Neuronal stem cell (in vitro differentiated cells): ENCODE measurements around the gene HPS5. TPM values are rescaled to one million over a fixed set of nuclear protein-coding genes. Genes with fewer than 3 reads are reported as not detected.

Experiments used
- DNase-seq: peaks from one replicate; pipeline ENCODE4 v3.0.0-alpha.2; 2013; ENCODE audit warnings: low spot score
- H2AFZ ChIP-seq: one replicate; pipeline ENCODE4 v1.6.1; 2013; ENCODE audit warnings: mild to moderate bottlenecking, low read length, inconsistent platforms
- H2AK5ac ChIP-seq: 2 replicates; pipeline ENCODE4 v1.6.1; 2013; ENCODE audit warnings: low read depth, mild to moderate bottlenecking, inconsistent platforms, low read length, moderate library complexity, mixed read lengths
- H2BK120ac ChIP-seq: 2 replicates; pipeline ENCODE4 v1.6.1; 2013; ENCODE audit warnings: low read depth, mild to moderate bottlenecking, inconsistent platforms, low read length, moderate library complexity, mixed read lengths
- H2BK12ac ChIP-seq: one replicate; pipeline ENCODE4 v1.6.1; 2013; ENCODE audit warnings: low read length, inconsistent platforms
- H2BK15ac ChIP-seq: 2 replicates; pipeline ENCODE4 v1.6.1; 2013; ENCODE audit warnings: mild to moderate bottlenecking, low read length, inconsistent platforms, mixed read lengths
- H2BK5ac ChIP-seq: one replicate; pipeline ENCODE4 v1.6.1; 2013; ENCODE audit warnings: inconsistent platforms, mild to moderate bottlenecking, low read length, moderate library complexity
- H3K14ac ChIP-seq: one replicate; pipeline ENCODE4 v1.6.1; 2013; ENCODE audit warnings: low read length, inconsistent platforms
- H3K18ac ChIP-seq: 2 replicates; pipeline ENCODE4 v1.6.1; 2013; ENCODE audit warnings: low read length, inconsistent platforms
- H3K23ac ChIP-seq: 2 replicates; pipeline ENCODE4 v1.6.1; 2013; ENCODE audit warnings: low read depth, mild to moderate bottlenecking, mixed read lengths, low read length, inconsistent platforms; ENCODE audit not compliant: poor library complexity
- H3K27ac ChIP-seq: replicated peaks from 3 replicates; pipeline ENCODE4 v1.5.1; 2013; ENCODE audit warnings: low read length, inconsistent platforms
- H3K27me3 ChIP-seq, 3 experiments: 2 replicates each; pipeline ENCODE4 v1.6.1; 2013; ENCODE audit warnings: low read length in 3 of 3, mild to moderate bottlenecking in 2 of 3, inconsistent platforms in 1 of 3, low read depth in 1 of 3, mixed read lengths in 1 of 3, moderate library complexity in 1 of 3; ENCODE audit not compliant: control insufficient read depth in 3 of 3, insufficient read depth in 3 of 3
- H3K36me3 ChIP-seq, 2 donors: replicated peaks in 1 of 2; 2 replicates each; pipeline ENCODE4 v1.6.1; 2013; ENCODE audit warnings: low read length in 2 of 2; ENCODE audit not compliant: control insufficient read depth in 2 of 2, insufficient read depth in 2 of 2
- H3K4ac ChIP-seq: 2 replicates; pipeline ENCODE4 v1.6.1; 2013; ENCODE audit warnings: inconsistent platforms, mild to moderate bottlenecking, low read length, moderate library complexity
- H3K4me1 ChIP-seq, 2 donors: 1 replicate in 1 of 2; 2 replicates in 1 of 2; pipeline ENCODE4 v1.6.1; 2013; ENCODE audit warnings: low read length in 2 of 2, low read depth in 1 of 2; ENCODE audit not compliant: control insufficient read depth in 2 of 2, insufficient read depth in 1 of 2
- H3K4me2 ChIP-seq: one replicate; pipeline ENCODE4 v1.6.1; 2013; ENCODE audit warnings: mild to moderate bottlenecking, low read length, inconsistent platforms; ENCODE audit not compliant: insufficient read depth, poor library complexity, severe bottlenecking
- H3K4me3 ChIP-seq, 2 donors: 2 replicates each; pipeline ENCODE4 v1.5.1; 2013; ENCODE audit warnings: low read length in 2 of 2, mild to moderate bottlenecking in 2 of 2, inconsistent platforms in 1 of 2, moderate library complexity in 1 of 2
- H3K79me1 ChIP-seq: one replicate; pipeline ENCODE4 v1.6.1; 2013; ENCODE audit warnings: low read depth, mild to moderate bottlenecking, inconsistent platforms, low read length, moderate library complexity
- H3K9ac ChIP-seq: one replicate; pipeline ENCODE4 v1.6.1; 2013; ENCODE audit warnings: mild to moderate bottlenecking, low read depth, low read length, inconsistent platforms; ENCODE audit not compliant: poor library complexity
- H3K9me3 ChIP-seq, 2 donors: replicated peaks in 1 of 2; 2 replicates each; pipeline versions ENCODE3 to v1.6.1; 2013; ENCODE audit warnings: low read length in 2 of 2, mild to moderate bottlenecking in 2 of 2, inconsistent platforms in 1 of 2, low read depth in 1 of 2, mixed read lengths in 1 of 2, moderate library complexity in 1 of 2; ENCODE audit not compliant: control insufficient read depth in 2 of 2, insufficient read depth in 1 of 2
- H4K8ac ChIP-seq: one replicate; pipeline ENCODE4 v1.6.1; 2013; ENCODE audit warnings: low read depth, mild to moderate bottlenecking, inconsistent platforms, low read length, moderate library complexity
- H4K91ac ChIP-seq: one replicate; pipeline ENCODE4 v1.6.1; 2013; ENCODE audit warnings: low read length, low read depth, mild to moderate bottlenecking, inconsistent platforms; ENCODE audit not compliant: poor library complexity
- WGBS, 2 donors: extraction: QIAGEN DNeasy Blood & Tissue Kit; methylation state at CpG; one replicate each; pipeline ENCODE4 v1.1.7; 2013; ENCODE audit warnings: missing lambda C conversion rate in 2 of 2, mixed read lengths in 1 of 2; ENCODE audit not compliant: insufficient read length in 2 of 2, insufficient replicate concordance in 1 of 2; ENCODE audit errors: extremely low coverage in 2 of 2; 5-methylcytosine and 5-hydroxymethylcytosine counted together
- small RNA-seq: library from polyadenylated mRNA; stranded (forward); fragments of <200 nt; extraction: miRNeasy Mini kit (QIAGEN cat#:217004); gene quantifications from one replicate; pipeline ENCODE3, GENCODE V24; 2013; ENCODE audit not compliant: insufficient read depth

HPS5 gene

GRCh38 chr11:18229501-18229900 lies 92.4 kb downstream of the HPS5 start:
- H3K9me3 ChIP-seq, result no peaks in the 10 kb centered on the region
- WGBS, 2 donors, result no CpG with 5 or more reads among the region's 3 CpGs
- H2BK120ac ChIP-seq, result no peak overlapping the region
- H4K91ac ChIP-seq, result no peak overlapping the region
- no peaks in the 10 kb centered on the region for H3K79me1 ChIP-seq
- H3K4me2 ChIP-seq, result no peak overlapping the region
- H3K4ac ChIP-seq, result no peak overlapping the region
- no peak overlapping the region for H4K8ac ChIP-seq
- no peak overlapping the region for H2BK15ac ChIP-seq
- H2BK5ac ChIP-seq, result no peak overlapping the region
- no peak overlapping the region for H3K18ac ChIP-seq
- no peak overlapping the region for H3K14ac ChIP-seq
- H3K36me3 ChIP-seq, result no peaks in the 10 kb centered on the region
- peaks cover 0 to 2% (median 0%) of the 10 kb centered on the region in 3 experiments for H3K27me3 ChIP-seq
- no peaks in the 10 kb centered on the region for H3K4me1 ChIP-seq
- no peak overlapping the region for H2AK5ac ChIP-seq
- H3K9ac ChIP-seq, result no peak overlapping the region
- no peak overlapping the region for H2AFZ ChIP-seq
- no peak overlapping the region for H3K4me3 ChIP-seq
- DNase-seq, result no peak
- H3K27ac ChIP-seq, result no peak overlapping the region
- no peak overlapping the region for H2BK12ac ChIP-seq
- no peak overlapping the region for H3K23ac ChIP-seq

Small RNA genes within 50 kb of the gene (small RNA-seq; reads per million reads assigned to genes)
- gene RNA5SP333, result not detected
- gene RNA5SP334, result not detected
